ENCODE data around the gene VAV2. TPM values are rescaled to one million over a fixed set of nuclear protein-coding genes. Genes with fewer than 3 reads are reported as not detected.

VAV2 gene
- total RNA-seq, 1 donor from 2014 or later, result 8.3 TPM

- no peaks in the 10 kb centered on the region for H3K9me3 ChIP-seq
- intact Hi-C loops (cut with DNase I), result no loop called here
- H3K27ac ChIP-seq, result no peak overlapping the region
- peaks cover 13% of the 10 kb centered on the region for H3K4me1 ChIP-seq
- TF ChIP-seq POLR2A (IDR thresholded peaks at IDR 0.05), result no peak
- TF ChIP-seq POLR2AphosphoS5 (IDR thresholded peaks at IDR 0.05; ENCODE audit: insufficient read depth in 1 of 2, low read depth in 1 of 2), result no peak
- TF ChIP-seq CTCF (IDR thresholded peaks at IDR 0.05), result no peak
- H3K4me3 ChIP-seq, result no peak overlapping the region
- no peak for DNase-seq (ENCODE audit: extremely low spot score in 2 of 2)
- H3K36me3 ChIP-seq, result no peaks in the 10 kb centered on the region
- no peaks in the 10 kb centered on the region for H3K27me3 ChIP-seq
Measured at GRCh38 chr9:133843250-133843649, 148.9 kb downstream of the VAV2 start.

GRCh38 chr9:133842721-133843227, 149.3 kb downstream of the VAV2 start:
- no peak overlapping the region for H3K4me3 ChIP-seq
- no peak overlapping the region for H3K27ac ChIP-seq
- DNase-seq (ENCODE audit: extremely low spot score in 2 of 2), result no peak
- no peaks in the 10 kb centered on the region for H3K27me3 ChIP-seq
- H3K4me1 ChIP-seq, result peaks cover 13% of the 10 kb centered on the region
- TF ChIP-seq POLR2A (IDR thresholded peaks at IDR 0.05), result no peak
- TF ChIP-seq POLR2AphosphoS5 (IDR thresholded peaks at IDR 0.05; ENCODE audit: insufficient read depth in 1 of 2, low read depth in 1 of 2), result no peak
- no peak for TF ChIP-seq CTCF (IDR thresholded peaks at IDR 0.05)
- H3K9me3 ChIP-seq, result no peaks in the 10 kb centered on the region
- no peaks in the 10 kb centered on the region for H3K36me3 ChIP-seq
- intact Hi-C loops (cut with DNase I), result no loop called here

- H3K27ac ChIP-seq, result no peak overlapping the region
- peaks cover 13% of the 10 kb centered on the region for H3K4me1 ChIP-seq
- no peak for DNase-seq (ENCODE audit: extremely low spot score in 2 of 2)
- intact Hi-C loops (cut with DNase I), result no loop called here
- H3K27me3 ChIP-seq, result no peaks in the 10 kb centered on the region
- no peaks in the 10 kb centered on the region for H3K36me3 ChIP-seq
- H3K4me3 ChIP-seq, result no peak overlapping the region
- H3K9me3 ChIP-seq, result no peaks in the 10 kb centered on the region
- TF ChIP-seq POLR2A (IDR thresholded peaks at IDR 0.05) (no peak), CTCF (IDR thresholded peaks at IDR 0.05) (no peak), POLR2AphosphoS5 (IDR thresholded peaks at IDR 0.05; ENCODE audit: insufficient read depth in 1 of 2, low read depth in 1 of 2) (no peak)
Measured at GRCh38 chr9:133842174-133842573, 149.9 kb downstream of the VAV2 start.

- H3K4me3 ChIP-seq, result no peak overlapping the region
- DNase-seq (ENCODE audit: extremely low spot score in 2 of 2), result no peak
- no peaks in the 10 kb centered on the region for H3K36me3 ChIP-seq
- H3K4me1 ChIP-seq, result peaks cover 13% of the 10 kb centered on the region
- H3K27ac ChIP-seq, result no peak overlapping the region
- H3K9me3 ChIP-seq, result no peaks in the 10 kb centered on the region
- no peak for TF ChIP-seq POLR2A (IDR thresholded peaks at IDR 0.05)
- no peak for TF ChIP-seq CTCF (IDR thresholded peaks at IDR 0.05)
- no peak for TF ChIP-seq POLR2AphosphoS5 (IDR thresholded peaks at IDR 0.05; ENCODE audit: insufficient read depth in 1 of 2, low read depth in 1 of 2)
- intact Hi-C loops (cut with DNase I), result no loop called here
- H3K27me3 ChIP-seq, result no peaks in the 10 kb centered on the region
Measured at GRCh38 chr9:133841167-133841812, 150.8 kb downstream of the VAV2 start.

- no peak for DNase-seq (ENCODE audit: extremely low spot score in 2 of 2)
- Histone ChIP-seq H3K36me3 (no peaks in the 10 kb centered on the region), H3K27me3 (no peaks in the 10 kb centered on the region), H3K9me3 (no peaks in the 10 kb centered on the region), H3K4me3 (no peak overlapping the region), H3K4me1 (peaks cover 16% of the 10 kb centered on the region), H3K27ac (no peak overlapping the region)
- TF ChIP-seq POLR2AphosphoS5 (IDR thresholded peaks at IDR 0.05; ENCODE audit: insufficient read depth in 1 of 2, low read depth in 1 of 2), result no peak
- no peak for TF ChIP-seq CTCF (IDR thresholded peaks at IDR 0.05)
- TF ChIP-seq POLR2A (IDR thresholded peaks at IDR 0.05), result no peak
- intact Hi-C loops (cut with DNase I), result no loop called here
Measured at GRCh38 chr9:133839822-133840329, 152.2 kb downstream of the VAV2 start.
